Spinal cord (tissue), 10 donors: Measurements from ENCODE around the gene RBCK1. TPM values are rescaled to one million over a fixed set of nuclear protein-coding genes. Genes with fewer than 3 reads are reported as not detected.

Experiments
- DNase-seq, 6 donors: peaks; one replicate each; pipeline versions ENCODE4 v3.0.0 to v3.0.0-alpha.2; 2013 to 2015; ENCODE audit warnings: low spot score in 6 of 6, low read depth in 4 of 6
- H3K27ac ChIP-seq: one replicate; pipeline ENCODE4 v1.5.1; 2013; ENCODE audit warnings: low read depth, low read length, control low read depth
- H3K27me3 ChIP-seq: one replicate; pipeline ENCODE4 v1.6.1; 2013; ENCODE audit warnings: low read length; ENCODE audit not compliant: control insufficient read depth, insufficient read depth
- H3K36me3 ChIP-seq: one replicate; pipeline ENCODE4 v1.6.1; 2013; ENCODE audit warnings: low read length; ENCODE audit not compliant: control insufficient read depth, insufficient read depth
- H3K4me1 ChIP-seq: one replicate; pipeline ENCODE4 v1.6.1; 2013; ENCODE audit warnings: low read length; ENCODE audit not compliant: control insufficient read depth, insufficient read depth
- H3K4me3 ChIP-seq: one replicate; pipeline ENCODE4 v1.5.1; 2013; ENCODE audit warnings: low read depth, low read length, control low read depth
- H3K9me3 ChIP-seq: one replicate; pipeline ENCODE4 v1.6.1; 2013; ENCODE audit warnings: low read length; ENCODE audit not compliant: control insufficient read depth, insufficient read depth
- WGBS: methylation state at CpG from one replicate; pipeline ENCODE4 v1.1.5; 2013; ENCODE audit warnings: missing lambda C conversion rate; ENCODE audit not compliant: insufficient coverage; 5-methylcytosine and 5-hydroxymethylcytosine counted together
- polyA plus RNA-seq, 2 donors: library from polyadenylated mRNA; unstranded; fragments of 120-200 nt; gene quantifications; one replicate each; pipeline ENCODE4 v1.2.1, GENCODE V29; 2013; ENCODE audit not compliant: insufficient read length in 2 of 2
- total RNA-seq, 2 donors: library from RNA; depleted of rRNA in 1 of 2; stranded (reverse); fragments of 120-200 nt in 1 of 2; fragments of >200 nt in 1 of 2; gene quantifications; one replicate each; pipeline versions ENCODE4 v1.2.3 to v1.2.4, GENCODE V29; 2013 to 2014
- donor health status: healthy.

RBCK1 gene
- total and polyA plus RNA-seq, 4 donors, result 22.5 to 106 (median 63.1) TPM

GRCh38 chr20:403582-403957 is 4.5 kb upstream of the RBCK1 start:
- H3K27me3 ChIP-seq, result no peaks in the 10 kb centered on the region
- H3K4me1 ChIP-seq, result peaks cover 10% of the 10 kb centered on the region
- H3K4me3 ChIP-seq, result no peak overlapping the region
- no peaks in the 10 kb centered on the region for H3K9me3 ChIP-seq
- peaks cover 3% of the 10 kb centered on the region for H3K36me3 ChIP-seq
- no peak overlapping the region for H3K27ac ChIP-seq
- WGBS, result 100% methylated on average over 2 of the region's 3 CpGs
- DNase-seq, result no peak

GRCh38 chr20:404088-404487 is 4.0 kb upstream of the RBCK1 start:
- H3K27ac ChIP-seq, result no peak overlapping the region
- DNase-seq, result no peak
- no peaks in the 10 kb centered on the region for H3K9me3 ChIP-seq
- peaks cover 3% of the 10 kb centered on the region for H3K36me3 ChIP-seq
- H3K27me3 ChIP-seq, result no peaks in the 10 kb centered on the region
- H3K4me1 ChIP-seq, result peaks cover 15% of the 10 kb centered on the region
- WGBS, result 97% methylated on average over 4 of the region's 4 CpGs
- H3K4me3 ChIP-seq, result no peak overlapping the region

DNA sequence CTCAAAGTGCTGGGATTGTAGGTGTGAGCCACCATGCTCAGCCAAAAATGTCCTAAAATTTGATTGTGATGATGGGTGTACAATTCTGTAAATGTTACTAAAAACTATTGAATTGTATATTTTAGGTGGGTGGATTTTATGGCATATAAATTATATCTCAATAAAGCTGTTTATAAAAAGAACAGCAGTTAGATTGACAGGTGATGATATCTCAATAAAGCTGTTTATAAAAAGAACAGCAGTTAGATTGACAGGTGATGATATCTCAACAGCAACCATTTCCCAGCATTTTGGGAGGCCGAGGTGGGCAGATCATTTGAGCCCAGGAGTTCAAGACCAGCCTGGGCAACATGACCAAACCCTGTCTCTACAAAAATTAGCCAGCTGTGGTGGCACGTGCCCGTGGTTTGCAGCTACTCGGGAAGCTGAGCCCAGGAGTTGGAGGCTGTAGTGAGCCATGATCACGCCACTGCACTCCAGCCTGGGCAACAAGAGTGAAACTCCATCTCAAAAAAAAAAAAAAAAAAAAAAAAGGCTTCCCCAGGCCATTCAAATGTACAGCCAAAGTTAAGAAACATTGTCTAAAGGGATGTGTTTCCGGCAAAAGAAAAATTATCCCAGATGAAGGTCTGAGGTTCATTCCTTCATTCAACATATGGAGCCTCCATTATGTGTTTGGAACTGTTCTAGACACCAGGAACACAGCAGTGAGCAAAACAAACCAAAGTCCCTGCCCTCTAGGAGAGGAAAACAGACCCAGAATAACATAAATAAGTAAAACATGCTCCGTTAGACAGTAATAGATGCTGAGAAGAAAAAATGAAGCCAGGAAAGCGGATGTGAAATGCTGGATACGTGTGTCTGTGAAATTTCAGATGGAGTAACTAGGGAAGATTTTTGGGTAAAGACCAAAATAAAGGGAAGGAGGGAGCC is 1.6 kb upstream of the RBCK1 start:
- H3K27ac ChIP-seq, result no peak overlapping the region
- no peak overlapping the region for H3K4me3 ChIP-seq
- peaks cover 22% of the 10 kb centered on the region for H3K4me1 ChIP-seq
- peaks cover 12% of the 10 kb centered on the region for H3K36me3 ChIP-seq
- no peak for DNase-seq
- WGBS, result 85% methylated on average over 7 of the region's 9 CpGs
- H3K9me3 ChIP-seq, result no peaks in the 10 kb centered on the region
- no peaks in the 10 kb centered on the region for H3K27me3 ChIP-seq

GRCh38 chr20:407133-407952 is 756 bp upstream of the RBCK1 start:
- Histone ChIP-seq H3K4me3 (peak overlapping the region; percentile 54), H3K27me3 (no peaks in the 10 kb centered on the region), H3K36me3 (peaks cover 16% of the 10 kb centered on the region), H3K9me3 (no peaks in the 10 kb centered on the region), H3K27ac (peak overlapping the region; percentile 79), H3K4me1 (peaks cover 22% of the 10 kb centered on the region)
- peak in 5 of 6 donors; percentile 24 to 84 (median 41) for DNase-seq
- 6% methylated on average over 44 of the region's 45 CpGs for WGBS

DNA sequence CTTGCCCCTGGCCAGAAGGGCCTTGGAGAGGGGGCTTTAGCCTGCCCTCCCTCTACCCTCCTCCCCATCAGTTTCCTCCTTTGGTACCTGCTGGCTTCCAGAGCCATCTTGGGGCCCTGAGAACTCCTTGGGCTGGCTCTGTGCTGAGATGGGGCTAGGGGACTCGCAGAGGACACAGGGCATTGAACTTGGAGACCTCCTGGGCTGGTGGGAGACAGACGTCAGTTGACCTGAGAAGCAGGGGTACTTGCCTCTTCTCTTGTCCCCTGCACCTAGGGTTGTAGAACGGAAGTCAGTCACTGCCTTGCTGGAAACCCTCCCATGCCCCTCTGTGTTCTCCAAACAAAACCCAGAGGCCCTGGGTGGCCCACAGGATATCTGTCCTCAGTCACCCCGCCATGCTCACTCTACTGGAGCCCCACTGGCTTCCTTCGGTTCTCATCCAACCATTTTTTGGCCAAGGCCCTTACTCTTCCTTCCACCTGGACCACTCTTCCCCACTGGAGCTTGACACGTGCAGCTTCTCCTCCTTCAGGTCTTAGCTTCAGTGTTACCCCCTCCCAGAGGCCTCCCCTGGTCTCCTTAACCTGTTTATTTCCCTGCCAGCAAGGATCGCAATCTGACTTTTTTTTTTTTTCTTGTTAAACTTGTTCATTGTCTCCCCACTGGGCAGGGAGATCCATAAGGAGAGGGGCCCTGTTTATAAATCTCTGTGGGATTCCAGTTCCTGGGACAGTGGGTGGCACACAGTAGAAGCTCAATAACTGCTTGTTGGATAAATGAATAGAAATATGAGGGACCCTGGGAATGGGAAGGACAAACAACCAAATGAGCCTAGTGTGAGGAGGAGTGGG is 971 bp downstream of the RBCK1 start:
- Histone ChIP-seq H3K27me3 (no peaks in the 10 kb centered on the region), H3K27ac (peak overlapping the region; percentile 81), H3K9me3 (no peaks in the 10 kb centered on the region), H3K4me1 (peaks cover 22% of the 10 kb centered on the region), H3K36me3 (peaks cover 16% of the 10 kb centered on the region), H3K4me3 (peak overlapping the region; percentile 82)
- no peak for DNase-seq
- WGBS, result 12% methylated on average over 6 of the region's 7 CpGs

- WGBS, result 93% methylated on average over 8 of the region's 14 CpGs
Measured at GRCh38 chr20:409697-410559, 1.8 kb downstream of the RBCK1 start.

GRCh38 chr20:412081-412480 is 4.0 kb downstream of the RBCK1 start:
- Histone ChIP-seq H3K4me3 (no peak overlapping the region), H3K36me3 (peaks cover 20% of the 10 kb centered on the region), H3K27me3 (no peaks in the 10 kb centered on the region), H3K4me1 (peaks cover 21% of the 10 kb centered on the region), H3K9me3 (no peaks in the 10 kb centered on the region), H3K27ac (no peak overlapping the region)
- DNase-seq, result no peak
- WGBS, result no CpG with 5 or more reads among the region's 3 CpGs

More at GRCh38 chr20:409697-410559, 1.8 kb downstream of the RBCK1 start:
- Histone ChIP-seq H3K4me1 (peaks cover 22% of the 10 kb centered on the region), H3K9me3 (no peaks in the 10 kb centered on the region), H3K4me3 (no peak overlapping the region), H3K36me3 (peaks cover 16% of the 10 kb centered on the region), H3K27me3 (no peaks in the 10 kb centered on the region), H3K27ac (no peak overlapping the region)
- no peak for DNase-seq

GRCh38 chr20:414161-414560 is 6.1 kb downstream of the RBCK1 start:
- Histone ChIP-seq H3K36me3 (peaks cover 36% of the 10 kb centered on the region), H3K27me3 (no peaks in the 10 kb centered on the region), H3K4me1 (peaks cover 6% of the 10 kb centered on the region), H3K9me3 (no peaks in the 10 kb centered on the region), H3K27ac (no peak overlapping the region), H3K4me3 (no peak overlapping the region)
- DNase-seq, result no peak
- WGBS, result 100% methylated on average over 1 of the region's 2 CpGs
